ENCODE results near the gene NENF. TPM values are rescaled to one million over a fixed set of nuclear protein-coding genes. Genes with fewer than 3 reads are reported as not detected.
"Not testable (repeated sequence)": the region's sequence is repeated elsewhere in the genome, so short reads cannot be mapped to it uniquely, and the experiment has no call there.

Gene NENF
- total RNA-seq, 2 donors from 2014 or later = 36.9 to 40.7 TPM

- DNase-seq (no peak), ATAC-seq (replicated peaks in 1 of 2) (no peak)
- peaks cover 5% of the 10 kb centered on the region for H3K27me3 Mint-ChIP-seq (ENCODE audit: low read depth)
- peaks cover 0 to 1% of the 10 kb centered on the region in 2 donors for H3K9me3 Mint-ChIP-seq
- no peaks in the 10 kb centered on the region for H3K36me3 Mint-ChIP-seq (ENCODE audit: insufficient read depth in 2 of 2)
- no peak overlapping the region for H3K27ac Mint-ChIP-seq
- H3K4me3 Mint-ChIP-seq = no peak overlapping the region
- H3K4me1 Mint-ChIP-seq (ENCODE audit: low read depth) = peaks cover 7% of the 10 kb centered on the region
Measured at GRCh38 chr1:212471286-212471685, 38.6 kb downstream of the NENF start.

- Mint-ChIP-seq H3K27me3 (ENCODE audit: low read depth) (peaks cover 7% of the 10 kb centered on the region), H3K9me3 (peaks cover 0 to 1% of the 10 kb centered on the region in 2 donors), H3K27ac (no peak overlapping the region), H3K4me1 (ENCODE audit: low read depth) (peaks cover 10% of the 10 kb centered on the region), H3K4me3 (no peak overlapping the region), H3K36me3 (ENCODE audit: insufficient read depth in 2 of 2) (no peaks in the 10 kb centered on the region)
- ATAC-seq (replicated peaks in 1 of 2) (no peak), DNase-seq (no peak)
Measured at GRCh38 chr1:212471891-212472675, 39.4 kb downstream of the NENF start.

GRCh38 chr1:212473729-212474128 lies 41.0 kb downstream of the NENF start:
- Mint-ChIP-seq H3K27ac (no peak overlapping the region), H3K9me3 (no peaks in the 10 kb centered on the region), H3K4me1 (ENCODE audit: low read depth) (peaks cover 22% of the 10 kb centered on the region), H3K36me3 (ENCODE audit: insufficient read depth in 2 of 2) (no peaks in the 10 kb centered on the region), H3K27me3 (ENCODE audit: low read depth) (peaks cover 7% of the 10 kb centered on the region), H3K4me3 (no peak overlapping the region)
- ATAC-seq (replicated peaks in 1 of 2) (no peak), DNase-seq (no peak)

- no peak for ATAC-seq (replicated peaks in 1 of 2)
- no peaks in the 10 kb centered on the region for H3K9me3 Mint-ChIP-seq
Measured at GRCh38 chr1:212475151-212475550, 42.4 kb downstream of the NENF start.

GRCh38 chr1:212475831-212476230 lies 43.1 kb downstream of the NENF start:
- Mint-ChIP-seq H3K27me3 (ENCODE audit: low read depth) (peaks cover 15% of the 10 kb centered on the region), H3K4me1 (ENCODE audit: low read depth) (peaks cover 22% of the 10 kb centered on the region)
- H3K36me3 Mint-ChIP-seq (ENCODE audit: insufficient read depth in 2 of 2); ATAC-seq (replicated peaks in 1 of 2); H3K4me3 Mint-ChIP-seq; H3K9me3 Mint-ChIP-seq; DNase-seq; H3K27ac Mint-ChIP-seq: not testable (repeated sequence)

More at GRCh38 chr1:212475151-212475550, 42.4 kb downstream of the NENF start:
- peaks cover 15% of the 10 kb centered on the region for H3K27me3 Mint-ChIP-seq (ENCODE audit: low read depth)
- no peak overlapping the region for H3K4me3 Mint-ChIP-seq
- no peaks in the 10 kb centered on the region for H3K36me3 Mint-ChIP-seq (ENCODE audit: insufficient read depth in 2 of 2)
- H3K4me1 Mint-ChIP-seq (ENCODE audit: low read depth) = peaks cover 22% of the 10 kb centered on the region
- no peak for DNase-seq
- H3K27ac Mint-ChIP-seq = no peak overlapping the region

DNA sequence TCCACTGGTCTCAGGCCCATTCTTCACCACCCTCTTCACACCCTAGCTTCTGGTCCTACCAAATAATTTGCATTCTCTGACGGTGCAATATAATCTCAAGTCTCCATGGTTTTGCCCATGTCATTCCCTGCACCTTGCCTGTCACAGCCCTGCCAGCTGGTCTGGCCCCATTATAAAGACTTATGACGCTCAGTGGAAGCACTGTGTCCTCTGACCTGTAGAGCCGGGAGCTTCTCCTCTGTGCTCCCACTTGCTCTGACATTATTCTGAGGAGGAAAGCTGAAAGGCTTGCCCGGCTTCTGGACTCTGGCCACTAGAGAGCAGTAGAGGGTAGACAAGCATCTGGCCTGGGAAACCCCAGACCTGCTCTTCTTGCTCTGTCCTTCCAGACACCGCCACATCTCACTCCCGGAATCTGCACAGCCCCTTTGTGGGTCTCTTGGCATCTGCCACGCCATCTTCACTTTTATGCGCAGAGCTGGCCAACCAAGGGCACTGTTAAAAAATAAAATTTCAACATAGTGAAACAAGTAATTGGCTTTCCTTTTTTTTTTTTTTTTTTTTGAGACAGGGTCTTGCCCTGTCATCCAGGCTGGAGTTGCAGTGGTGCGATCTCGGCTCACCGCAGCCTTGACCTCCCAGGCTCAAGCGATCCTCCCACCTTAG lies 44.4 kb downstream of the NENF start:
- H3K4me3 Mint-ChIP-seq = peak overlapping the region in 1 of 2 donors; percentile 22
- peak; percentile 95 to 96 for ATAC-seq (replicated peaks in 1 of 2)

GRCh38 chr1:212477680-212478466 lies 45.2 kb downstream of the NENF start:
- peaks cover 15% of the 10 kb centered on the region for H3K27me3 Mint-ChIP-seq (ENCODE audit: low read depth)
- no peak overlapping the region for H3K4me3 Mint-ChIP-seq
- H3K36me3 Mint-ChIP-seq (ENCODE audit: insufficient read depth in 2 of 2) = no peaks in the 10 kb centered on the region
- H3K27ac Mint-ChIP-seq = no peak overlapping the region
- no peaks in the 10 kb centered on the region for H3K9me3 Mint-ChIP-seq
- DNase-seq (no peak), ATAC-seq (replicated peaks in 1 of 2) (peak; percentile 25 to 36)
- H3K4me1 Mint-ChIP-seq (ENCODE audit: low read depth) = peaks cover 21% of the 10 kb centered on the region

More for the DNA sequence above, 44.4 kb downstream of the NENF start:
- Mint-ChIP-seq H3K27me3 (ENCODE audit: low read depth) (peaks cover 15% of the 10 kb centered on the region), H3K36me3 (ENCODE audit: insufficient read depth in 2 of 2) (no peaks in the 10 kb centered on the region), H3K4me1 (ENCODE audit: low read depth) (peaks cover 22% of the 10 kb centered on the region), H3K9me3 (no peaks in the 10 kb centered on the region), H3K27ac (no peak overlapping the region)
- peak; percentile 82 to 83 for DNase-seq

DNA sequence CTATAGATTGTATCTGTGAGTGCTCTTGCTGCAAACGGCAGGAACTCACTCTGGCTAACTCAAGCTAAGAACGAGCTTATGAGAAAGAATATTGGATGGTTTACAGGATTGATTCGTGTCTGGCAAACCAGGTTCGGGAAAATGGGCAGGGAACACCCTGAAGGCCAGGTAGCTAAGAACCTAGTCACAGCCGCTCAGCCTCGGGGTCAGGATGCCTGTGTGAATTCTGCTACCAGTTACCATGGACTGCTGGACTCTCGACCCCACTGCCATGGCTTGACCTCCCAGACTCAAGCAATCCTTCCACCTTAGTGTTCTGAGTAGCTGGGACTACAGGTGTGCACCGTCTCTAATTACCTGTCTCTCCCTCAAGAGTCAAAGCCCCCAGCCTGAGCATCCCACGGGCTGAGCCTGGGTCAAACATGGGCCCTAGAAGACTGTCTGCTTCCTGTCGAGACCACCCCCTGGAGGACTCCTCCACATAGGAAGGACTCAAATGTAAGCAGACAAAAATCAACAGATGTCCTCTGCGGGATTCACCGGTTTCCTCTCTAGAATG lies 45.8 kb downstream of the NENF start:
- DNase-seq = no peak
- H3K36me3 Mint-ChIP-seq (ENCODE audit: insufficient read depth in 2 of 2) = no peaks in the 10 kb centered on the region
- H3K27ac Mint-ChIP-seq = peak overlapping the region; percentile 42

DNA sequence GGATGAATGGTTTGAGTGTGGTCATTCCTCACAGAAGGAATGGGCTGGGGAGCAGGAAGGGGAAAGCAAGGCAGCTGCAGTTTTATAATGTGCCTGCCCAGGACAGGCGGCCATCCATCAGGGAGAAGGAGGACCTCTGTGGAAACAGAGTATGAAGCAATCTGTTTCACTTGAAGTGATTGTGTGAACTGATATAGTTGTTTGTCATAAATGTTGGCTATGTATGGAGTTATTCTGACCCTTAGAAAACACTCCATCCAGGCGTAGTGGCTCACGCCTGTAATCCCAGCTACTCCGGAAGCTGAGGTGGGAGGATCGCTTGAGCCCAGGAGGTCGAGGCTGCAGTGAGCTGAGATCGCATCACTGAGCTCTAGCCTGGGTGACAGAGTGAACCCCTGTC lies 46.5 kb downstream of the NENF start:
- no peak for ATAC-seq (replicated peaks in 1 of 2)
- Mint-ChIP-seq H3K36me3 (ENCODE audit: insufficient read depth in 2 of 2) (no peaks in the 10 kb centered on the region), H3K9me3 (no peaks in the 10 kb centered on the region), H3K4me3 (no peak overlapping the region), H3K4me1 (ENCODE audit: low read depth) (peaks cover 15% of the 10 kb centered on the region), H3K27ac (no peak overlapping the region), H3K27me3 (ENCODE audit: low read depth) (peaks cover 15% of the 10 kb centered on the region)
- DNase-seq = no peak

More for the DNA sequence above, 45.8 kb downstream of the NENF start:
- peaks cover 15% of the 10 kb centered on the region for H3K27me3 Mint-ChIP-seq (ENCODE audit: low read depth)
- no peak overlapping the region for H3K4me3 Mint-ChIP-seq
- H3K9me3 Mint-ChIP-seq = no peaks in the 10 kb centered on the region
- peaks cover 15% of the 10 kb centered on the region for H3K4me1 Mint-ChIP-seq (ENCODE audit: low read depth)
- no peak for ATAC-seq (replicated peaks in 1 of 2)

- not testable (repeated sequence) for H3K36me3 Mint-ChIP-seq (ENCODE audit: insufficient read depth in 2 of 2); H3K27ac Mint-ChIP-seq; H3K9me3 Mint-ChIP-seq; ATAC-seq (replicated peaks in 1 of 2); DNase-seq; H3K4me3 Mint-ChIP-seq
- Mint-ChIP-seq H3K27me3 (ENCODE audit: low read depth) (peaks cover 14% of the 10 kb centered on the region), H3K4me1 (ENCODE audit: low read depth) (peaks cover 15% of the 10 kb centered on the region)
Measured at GRCh38 chr1:212480711-212481437, 48.2 kb downstream of the NENF start.

GRCh38 chr1:212481438-212481767 lies 48.7 kb downstream of the NENF start:
- H3K27me3 Mint-ChIP-seq (ENCODE audit: low read depth) = peaks cover 9% of the 10 kb centered on the region
- H3K4me1 Mint-ChIP-seq (ENCODE audit: low read depth) = peaks cover 15% of the 10 kb centered on the region
- H3K36me3 Mint-ChIP-seq (ENCODE audit: insufficient read depth in 2 of 2) = no peaks in the 10 kb centered on the region
- DNase-seq (no peak), ATAC-seq (replicated peaks in 1 of 2) (no peak)
- H3K27ac Mint-ChIP-seq = no peak overlapping the region
- no peaks in the 10 kb centered on the region for H3K9me3 Mint-ChIP-seq
- no peak overlapping the region for H3K4me3 Mint-ChIP-seq

DNA sequence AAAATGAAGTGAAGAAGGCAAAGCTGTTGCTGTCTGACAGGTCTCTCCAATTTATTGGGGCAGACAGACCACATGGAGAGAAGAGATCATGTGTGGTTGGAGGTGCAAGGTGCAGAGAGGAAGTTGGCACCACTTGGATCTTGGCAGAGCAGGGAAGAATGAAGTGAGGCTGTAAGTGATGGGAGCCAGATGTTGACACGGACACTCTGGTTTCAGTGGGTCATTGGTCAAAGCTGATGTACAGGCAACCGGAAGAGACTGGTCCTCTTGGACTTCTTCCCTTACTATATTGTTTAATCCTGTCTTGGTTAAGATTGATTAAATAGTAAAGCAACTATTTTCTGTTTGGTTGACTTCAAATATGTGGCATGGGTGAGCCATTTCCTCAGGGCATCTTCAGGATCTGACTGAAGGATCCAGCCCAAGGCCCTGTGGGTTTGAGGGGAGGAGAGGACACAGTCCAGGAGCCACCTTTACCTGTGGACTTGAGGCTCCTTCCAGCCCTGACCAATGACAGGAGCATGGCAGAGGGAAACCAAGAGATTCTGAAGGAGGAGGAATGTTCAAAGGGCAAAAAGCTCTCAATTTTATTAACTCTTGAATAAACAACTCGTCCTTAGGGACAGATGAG lies 49.4 kb downstream of the NENF start:
- ATAC-seq (replicated peaks in 1 of 2) (no peak), DNase-seq (no peak)
- Mint-ChIP-seq H3K9me3 (no peaks in the 10 kb centered on the region), H3K27ac (no peak overlapping the region), H3K4me3 (no peak overlapping the region), H3K36me3 (ENCODE audit: insufficient read depth in 2 of 2) (no peaks in the 10 kb centered on the region), H3K27me3 (ENCODE audit: low read depth) (peaks cover 8% of the 10 kb centered on the region), H3K4me1 (ENCODE audit: low read depth) (peaks cover 12% of the 10 kb centered on the region)

All from activated T-cell treated with anti-CD3 and anti-CD28 coated beads, Interleukin-2, amount 50 U/mL, for 72 hours (primary cell).